ENCODE results near the gene PRKD3.

PRKD3 gene

DNA sequence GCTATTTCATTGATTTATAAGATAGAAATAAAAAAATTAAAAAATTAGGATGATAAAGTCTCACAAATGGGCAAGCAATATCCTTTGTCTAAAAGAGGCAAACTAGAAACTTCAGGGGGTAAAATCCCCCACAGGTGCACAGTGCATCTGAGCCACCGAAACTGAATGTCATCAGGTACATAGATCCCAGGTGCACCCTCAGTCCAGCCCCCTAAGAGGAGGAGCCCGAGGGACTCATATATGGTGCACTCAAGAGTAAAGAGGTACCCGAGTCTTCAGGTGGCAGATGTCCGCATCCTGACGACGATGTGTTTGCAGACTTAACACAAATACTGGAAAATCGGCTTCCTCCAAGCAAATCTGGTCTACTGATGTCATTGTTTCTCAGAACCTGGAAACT is 31.1 kb upstream of the PRKD3 start:
- TF ChIP-seq, protein P1, sequence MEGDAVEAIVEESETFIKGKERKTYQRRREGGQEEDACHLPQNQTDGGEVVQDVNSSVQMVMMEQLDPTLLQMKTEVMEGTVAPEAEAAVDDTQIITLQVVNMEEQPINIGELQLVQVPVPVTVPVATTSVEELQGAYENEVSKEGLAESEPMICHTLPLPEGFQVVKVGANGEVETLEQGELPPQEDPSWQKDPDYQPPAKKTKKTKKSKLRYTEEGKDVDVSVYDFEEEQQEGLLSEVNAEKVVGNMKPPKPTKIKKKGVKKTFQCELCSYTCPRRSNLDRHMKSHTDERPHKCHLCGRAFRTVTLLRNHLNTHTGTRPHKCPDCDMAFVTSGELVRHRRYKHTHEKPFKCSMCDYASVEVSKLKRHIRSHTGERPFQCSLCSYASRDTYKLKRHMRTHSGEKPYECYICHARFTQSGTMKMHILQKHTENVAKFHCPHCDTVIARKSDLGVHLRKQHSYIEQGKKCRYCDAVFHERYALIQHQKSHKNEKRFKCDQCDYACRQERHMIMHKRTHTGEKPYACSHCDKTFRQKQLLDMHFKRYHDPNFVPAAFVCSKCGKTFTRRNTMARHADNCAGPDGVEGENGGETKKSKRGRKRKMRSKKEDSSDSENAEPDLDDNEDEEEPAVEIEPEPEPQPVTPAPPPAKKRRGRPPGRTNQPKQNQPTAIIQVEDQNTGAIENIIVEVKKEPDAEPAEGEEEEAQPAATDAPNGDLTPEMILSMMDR (IDR thresholded peaks at IDR 0.05; ENCODE audit: low read depth, low read length), result no peak
- no peak overlapping the region for H3K4me3 ChIP-seq (ENCODE audit: low read depth, low read length)

- H3K4me3 ChIP-seq (ENCODE audit: low read depth, low read length), result no peak overlapping the region
- TF ChIP-seq, protein P1 (IDR thresholded peaks at IDR 0.05; ENCODE audit: low read depth, low read length), result no peak
Observed at GRCh38 chr2:37354531-37354930, 29.9 kb upstream of the PRKD3 start.

- H3K4me3 ChIP-seq (ENCODE audit: low read depth, low read length), result no peak overlapping the region
- TF ChIP-seq, protein P1 (IDR thresholded peaks at IDR 0.05; ENCODE audit: low read depth, low read length), result no peak
Observed at GRCh38 chr2:37350034-37350433, 25.4 kb upstream of the PRKD3 start.

DNA sequence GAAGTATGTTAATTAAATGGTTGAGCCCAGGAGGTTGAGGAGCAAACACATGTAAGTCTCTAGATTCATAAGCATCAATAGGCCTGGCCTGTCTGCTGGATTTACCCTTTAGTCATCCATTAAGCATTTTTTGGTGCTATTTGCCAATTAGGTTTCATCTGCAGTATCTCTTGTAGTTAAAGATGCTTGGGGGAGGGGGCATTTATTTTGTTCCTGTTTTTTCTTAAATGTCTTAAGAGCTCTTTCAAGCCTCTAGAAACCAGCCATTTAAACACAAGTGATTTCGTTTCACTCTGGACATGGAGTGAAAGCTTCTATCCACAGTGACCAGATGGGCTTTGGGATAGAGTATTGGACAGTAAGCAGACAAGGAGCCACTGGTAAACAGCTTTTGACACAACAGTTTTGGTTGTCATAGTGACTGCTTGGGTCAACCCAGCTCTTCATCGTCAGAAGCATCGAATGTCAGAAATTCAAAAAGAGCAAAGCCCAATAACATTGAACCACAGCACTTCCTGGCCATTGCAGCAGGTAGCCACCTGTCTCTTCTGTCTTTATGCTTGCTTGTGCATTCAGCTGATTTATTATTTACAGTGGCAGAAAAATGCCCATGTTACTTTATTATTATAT is 24.7 kb upstream of the PRKD3 start:
- no peak overlapping the region for H3K4me3 ChIP-seq (ENCODE audit: low read depth, low read length)
- TF ChIP-seq, protein P1 (IDR thresholded peaks at IDR 0.05; ENCODE audit: low read depth, low read length), result no peak

DNA sequence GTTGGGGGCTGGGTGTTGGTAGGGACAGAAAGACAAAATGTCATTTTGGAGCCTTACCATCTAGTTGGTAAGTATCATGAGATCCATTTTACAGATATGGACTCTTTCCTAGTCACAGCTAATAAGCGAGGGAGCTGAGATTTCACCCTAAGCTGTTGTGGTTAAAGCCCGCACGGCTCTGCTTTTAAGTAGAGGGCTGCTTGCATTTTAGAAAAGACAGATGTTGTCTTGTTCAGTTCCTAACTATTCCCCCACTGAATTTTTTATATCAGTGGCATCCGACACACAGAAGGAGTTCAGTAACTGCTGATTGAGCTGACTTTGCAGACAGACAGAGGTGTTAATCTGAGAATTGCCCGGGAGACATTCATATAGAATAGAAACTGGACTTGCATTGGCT is 23.5 kb upstream of the PRKD3 start:
- no peak overlapping the region for H3K4me3 ChIP-seq (ENCODE audit: low read depth, low read length)
- TF ChIP-seq, protein P1 (IDR thresholded peaks at IDR 0.05; ENCODE audit: low read depth, low read length), result no peak

DNA sequence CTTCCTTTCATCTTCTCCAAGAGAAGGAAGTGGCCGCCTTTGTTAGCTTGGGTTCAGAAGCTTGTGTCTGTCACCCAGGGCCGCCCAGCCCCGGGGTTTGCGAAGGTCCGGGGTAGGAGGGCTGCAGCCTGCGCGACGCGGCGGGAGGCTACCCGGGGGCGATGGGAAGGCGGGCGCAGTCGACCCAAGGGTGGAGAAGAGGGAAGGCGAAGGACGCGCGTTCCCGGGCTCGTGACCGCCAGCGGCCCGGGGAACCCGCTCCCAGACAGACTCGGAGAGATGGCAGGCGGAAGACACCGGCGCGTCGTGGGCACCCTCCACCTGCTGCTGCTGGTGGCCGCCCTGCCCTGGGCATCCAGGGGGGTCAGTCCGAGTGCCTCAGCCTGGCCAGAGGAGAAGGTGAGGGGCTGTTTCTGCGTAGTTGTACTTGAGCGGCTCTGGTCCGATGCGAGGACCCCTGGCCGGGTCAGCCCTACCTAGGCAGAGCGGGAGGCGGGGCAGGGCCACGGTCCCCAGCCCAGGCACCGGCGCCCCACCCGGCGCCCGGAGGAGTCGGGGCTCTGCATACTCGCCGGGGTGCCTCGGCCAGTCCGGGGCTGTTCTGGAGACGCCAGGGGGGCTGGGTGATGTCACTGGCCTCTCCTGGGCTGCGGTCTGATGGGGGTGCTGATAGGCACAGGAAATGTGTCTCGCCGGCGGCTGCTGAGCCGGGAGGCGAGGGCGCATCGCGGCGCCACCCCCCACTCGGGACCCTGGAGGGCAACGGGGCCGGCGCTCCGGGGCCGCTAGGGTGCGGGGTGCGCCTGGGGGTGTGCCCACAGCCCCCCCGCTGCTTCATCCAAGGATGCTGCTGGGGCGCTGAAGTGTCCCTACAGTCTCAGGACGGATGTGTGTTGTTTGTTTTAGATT is 20.1 kb upstream of the PRKD3 start, which contains the start of gene QPCT:
QPCT (plus strand) TSS at position 178 of the 909 bp plus-strand sequence; CDS start at position 280, 102 bp downstream.
- peak within 1 kb of the TSS; percentile 58 for H3K4me3 ChIP-seq (ENCODE audit: low read depth, low read length)
- TF ChIP-seq, protein P1 (IDR thresholded peaks at IDR 0.05; ENCODE audit: low read depth, low read length), result no peak

Measured in WI38 (cell line).